Esophagus (tissue), 2 donors: Measurements from ENCODE around the gene PDE4B. TPM values are rescaled to one million over a fixed set of nuclear protein-coding genes. Genes with fewer than 3 reads are reported as not detected.
A peak's percentile ranks its signal among the peaks of the same experiment; 100 is the strongest.

Source experiments
- H3K27ac ChIP-seq, 2 donors: one replicate each; pipeline ENCODE4 v1.5.1; 2013; ENCODE audit warnings: low read depth in 2 of 2, mild to moderate bottlenecking in 2 of 2, inconsistent platforms in 1 of 2, low read length in 1 of 2, moderate library complexity in 1 of 2
- H3K27me3 ChIP-seq, 2 donors: one replicate each; pipeline ENCODE4 v1.6.1; 2013; ENCODE audit warnings: low read length in 2 of 2, control low read depth in 1 of 2, mild to moderate bottlenecking in 1 of 2; ENCODE audit not compliant: insufficient read depth in 2 of 2, control insufficient read depth in 1 of 2
- H3K36me3 ChIP-seq, 2 donors: one replicate each; pipeline ENCODE4 v1.6.1; 2013; ENCODE audit warnings: low read length in 1 of 2; ENCODE audit not compliant: control insufficient read depth in 2 of 2, insufficient read depth in 2 of 2
- H3K4me1 ChIP-seq, 2 donors: one replicate each; pipeline ENCODE4 v1.6.1; 2013; ENCODE audit warnings: low read length in 1 of 2; ENCODE audit not compliant: control insufficient read depth in 2 of 2, insufficient read depth in 2 of 2
- H3K4me3 ChIP-seq, 2 donors: one replicate each; pipeline ENCODE4 v1.5.1; 2013; ENCODE audit warnings: low read length in 2 of 2, mild to moderate bottlenecking in 2 of 2, low read depth in 1 of 2, moderate library complexity in 1 of 2
- H3K9me3 ChIP-seq, 2 donors: one replicate each; pipeline ENCODE4 v1.6.1; 2013; ENCODE audit warnings: mild to moderate bottlenecking in 2 of 2, low read depth in 1 of 2, low read length in 1 of 2, moderate library complexity in 1 of 2; ENCODE audit not compliant: control insufficient read depth in 2 of 2, insufficient read depth in 1 of 2
- WGBS, 2 donors: extraction: QIAGEN DNeasy Blood & Tissue Kit; methylation state at CpG; one replicate each; pipeline ENCODE4 v1.1.7; 2013; 5-methylcytosine and 5-hydroxymethylcytosine counted together
- polyA plus RNA-seq, 2 donors: library from polyadenylated mRNA; stranded (reverse); fragments of 200-250 nt; gene quantifications; one replicate each; pipeline ENCODE4 v1.2.3, GENCODE V29; 2013
- donor health status: healthy with polysubstance abuse.
- donor health status: Bipolar disorder and iron deficiency.

Gene PDE4B
- polyA plus RNA-seq, 2 donors, result 0.51 to 1.4 TPM

DNA sequence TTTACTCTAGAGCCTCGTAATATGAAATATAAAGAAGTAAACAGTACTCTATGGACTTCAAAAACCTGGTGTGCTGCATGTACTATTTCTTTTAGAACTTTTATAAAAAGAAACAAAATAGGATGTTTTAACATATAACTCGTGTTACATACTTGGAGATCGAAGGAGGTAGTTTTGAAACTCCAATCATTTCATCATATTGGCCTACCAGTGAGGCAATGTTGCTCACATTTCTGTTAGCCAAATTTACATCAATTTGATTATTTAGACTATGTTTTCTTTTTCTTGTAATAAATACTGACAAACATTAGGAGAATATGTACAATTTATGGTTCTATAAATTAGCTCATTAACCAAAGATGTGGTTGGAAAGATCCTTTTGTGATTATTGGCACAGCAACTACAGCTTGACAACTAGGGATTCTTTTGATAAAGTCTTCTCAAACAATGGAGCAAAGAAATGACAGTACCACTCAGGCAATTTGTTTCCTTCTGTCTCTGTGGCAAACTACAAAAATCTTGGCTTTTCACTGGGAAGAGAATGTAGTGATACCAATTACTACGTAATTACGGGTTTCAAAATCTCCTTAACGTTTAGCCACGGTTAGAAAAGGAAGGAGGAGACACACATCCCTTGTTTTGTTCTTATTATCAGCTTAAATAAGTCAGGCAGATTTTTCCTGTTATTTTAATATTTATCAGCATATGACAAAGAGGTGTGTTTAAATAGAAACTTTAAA, 474.7 kb downstream of the PDE4B start:
- Histone ChIP-seq H3K27me3 (no peaks in the 10 kb centered on the region), H3K36me3 (no peaks in the 10 kb centered on the region), H3K4me3 (no peak overlapping the region), H3K4me1 (peaks cover 0 to 4% of the 10 kb centered on the region in 2 donors), H3K27ac (no peak overlapping the region), H3K9me3 (no peaks in the 10 kb centered on the region)
- WGBS, 2 donors, result 67 to 70% methylated on average over 7 of the region's 7 CpGs

GRCh38 chr1:66269222-66269621, 476.5 kb downstream of the PDE4B start:
- Histone ChIP-seq H3K4me1 (peaks cover 0 to 4% of the 10 kb centered on the region in 2 donors), H3K36me3 (no peaks in the 10 kb centered on the region), H3K27me3 (no peaks in the 10 kb centered on the region), H3K27ac (no peak overlapping the region), H3K4me3 (no peak overlapping the region), H3K9me3 (no peaks in the 10 kb centered on the region)
- 91 to 92% methylated on average over 5 of the region's 5 CpGs for WGBS, 2 donors

DNA sequence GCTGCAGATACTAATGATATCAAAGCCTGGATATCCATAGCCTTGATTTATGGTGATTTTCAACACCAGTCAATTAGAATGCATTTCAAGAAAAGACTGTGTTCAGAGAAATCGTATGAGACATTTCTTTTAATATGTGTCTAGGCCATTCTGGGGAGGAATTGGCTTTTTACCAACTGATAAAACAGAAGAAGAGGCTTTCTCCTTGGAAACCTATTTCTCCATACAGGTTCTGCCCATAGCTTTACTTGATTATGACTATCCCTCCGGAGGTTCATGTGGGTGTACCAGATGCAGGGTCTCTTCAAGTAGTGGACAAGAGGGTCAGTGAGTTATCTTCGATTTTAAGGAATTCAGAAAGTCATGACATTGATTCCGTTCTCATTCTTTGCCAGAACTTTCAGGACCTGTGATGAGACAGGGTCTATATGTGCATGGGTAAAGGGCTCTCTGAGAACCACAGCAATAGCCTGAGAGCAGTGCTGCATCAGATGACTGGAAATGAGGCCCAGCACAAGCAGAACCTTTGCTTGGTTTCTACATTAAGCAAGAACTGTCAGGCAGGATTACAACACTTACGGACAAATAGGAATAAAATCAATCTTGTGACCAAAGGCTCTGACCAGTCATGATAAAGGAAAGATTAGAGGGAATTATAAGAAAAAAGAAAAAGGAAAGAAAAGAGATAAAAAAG, 477.6 kb downstream of the PDE4B start:
- Histone ChIP-seq H3K27ac (peak overlapping the region; percentile 30 to 49), H3K27me3 (no peaks in the 10 kb centered on the region), H3K4me3 (no peak overlapping the region), H3K36me3 (no peaks in the 10 kb centered on the region), H3K9me3 (no peaks in the 10 kb centered on the region), H3K4me1 (peaks cover 0 to 4% of the 10 kb centered on the region in 2 donors)
- WGBS, 2 donors, result 69 to 77% methylated on average over 5 of the region's 5 CpGs

GRCh38 chr1:66271216-66271903, 478.7 kb downstream of the PDE4B start:
- Histone ChIP-seq H3K4me3 (no peak overlapping the region), H3K4me1 (peaks cover 0 to 4% of the 10 kb centered on the region in 2 donors)
- WGBS, 2 donors, result 15 to 17% methylated on average over 8 of the region's 8 CpGs

DNA sequence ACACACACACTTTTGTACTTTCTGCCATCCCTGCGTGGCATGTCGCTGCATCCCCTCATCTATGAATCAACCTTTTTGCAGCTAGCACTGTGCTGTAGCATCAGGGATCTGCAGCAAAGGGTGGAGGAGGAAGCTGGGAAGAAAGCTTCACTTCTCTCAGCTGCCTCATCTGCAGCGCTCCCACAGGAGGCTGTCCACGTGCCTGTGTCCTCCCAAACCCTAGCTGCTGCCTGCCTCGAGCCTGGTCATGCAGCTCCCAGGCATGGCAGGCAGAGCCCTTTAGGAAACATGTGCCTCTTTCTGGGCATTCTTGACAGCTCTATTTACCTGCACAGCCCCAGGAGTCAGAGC, 479.2 kb downstream of the PDE4B start:
- Histone ChIP-seq H3K4me3 (no peak overlapping the region), H3K27ac (peak overlapping the region; percentile 85 to 88), H3K36me3 (no peaks in the 10 kb centered on the region), H3K9me3 (no peaks in the 10 kb centered on the region), H3K4me1 (peaks cover 0 to 4% of the 10 kb centered on the region in 2 donors), H3K27me3 (no peaks in the 10 kb centered on the region)
- 12 to 26% methylated on average over 5 of the region's 5 CpGs for WGBS, 2 donors

More at GRCh38 chr1:66271216-66271903, 478.7 kb downstream of the PDE4B start:
- peak overlapping the region; percentile 85 to 88 for H3K27ac ChIP-seq
- H3K27me3 ChIP-seq, result no peaks in the 10 kb centered on the region
- no peaks in the 10 kb centered on the region for H3K9me3 ChIP-seq
- no peaks in the 10 kb centered on the region for H3K36me3 ChIP-seq

- Histone ChIP-seq H3K4me3 (no peak overlapping the region), H3K9me3 (no peaks in the 10 kb centered on the region), H3K27ac (no peak overlapping the region), H3K27me3 (no peaks in the 10 kb centered on the region), H3K4me1 (peaks cover 0 to 4% of the 10 kb centered on the region in 2 donors), H3K36me3 (no peaks in the 10 kb centered on the region)
- WGBS, 2 donors, result 79 to 86% methylated on average over 2 of the region's 2 CpGs
Measured at GRCh38 chr1:66273656-66274055, 481.0 kb downstream of the PDE4B start.

GRCh38 chr1:66274634-66275033, 481.9 kb downstream of the PDE4B start:
- Histone ChIP-seq H3K27me3 (no peaks in the 10 kb centered on the region), H3K4me3 (no peak overlapping the region), H3K4me1 (peaks cover 0 to 4% of the 10 kb centered on the region in 2 donors), H3K36me3 (no peaks in the 10 kb centered on the region), H3K9me3 (no peaks in the 10 kb centered on the region), H3K27ac (no peak overlapping the region)
- WGBS, 2 donors, result 64 to 67% methylated on average over 1 of the region's 1 CpG

- Histone ChIP-seq H3K36me3 (no peaks in the 10 kb centered on the region), H3K27me3 (no peaks in the 10 kb centered on the region), H3K27ac (no peak overlapping the region), H3K4me1 (peaks cover 0 to 4% of the 10 kb centered on the region in 2 donors), H3K9me3 (no peaks in the 10 kb centered on the region), H3K4me3 (no peak overlapping the region)
- 76 to 87% methylated on average over 1 of the region's 1 CpG for WGBS, 2 donors
Measured at GRCh38 chr1:66275083-66275482, 482.4 kb downstream of the PDE4B start.

GRCh38 chr1:66275601-66276023, 482.9 kb downstream of the PDE4B start:
- WGBS, 2 donors, result 64 to 71% methylated on average over 5 of the region's 5 CpGs
- Histone ChIP-seq H3K9me3 (no peaks in the 10 kb centered on the region), H3K36me3 (no peaks in the 10 kb centered on the region), H3K4me1 (peaks cover 0 to 4% of the 10 kb centered on the region in 2 donors), H3K27ac (peak overlapping the region in 1 of 2 donors; percentile 28), H3K27me3 (no peaks in the 10 kb centered on the region), H3K4me3 (no peak overlapping the region)
